Measurements from ENCODE around the gene CARD10. TPM values are rescaled to one million over a fixed set of nuclear protein-coding genes. Genes with fewer than 3 reads are reported as not detected.
A peak's percentile ranks its signal among the peaks of the same experiment; 100 is the strongest.
"Not testable (repeated sequence)": the region's sequence is repeated elsewhere in the genome, so short reads cannot be mapped to it uniquely, and the experiment has no call there.

Gene CARD10
- total RNA-seq, 5 donors from 2014 or later (not counting 1 experiment from before 2014, with no cell fraction given): 0.44 to 0.79 (median 0.52) TPM; not detected in 1

DNA sequence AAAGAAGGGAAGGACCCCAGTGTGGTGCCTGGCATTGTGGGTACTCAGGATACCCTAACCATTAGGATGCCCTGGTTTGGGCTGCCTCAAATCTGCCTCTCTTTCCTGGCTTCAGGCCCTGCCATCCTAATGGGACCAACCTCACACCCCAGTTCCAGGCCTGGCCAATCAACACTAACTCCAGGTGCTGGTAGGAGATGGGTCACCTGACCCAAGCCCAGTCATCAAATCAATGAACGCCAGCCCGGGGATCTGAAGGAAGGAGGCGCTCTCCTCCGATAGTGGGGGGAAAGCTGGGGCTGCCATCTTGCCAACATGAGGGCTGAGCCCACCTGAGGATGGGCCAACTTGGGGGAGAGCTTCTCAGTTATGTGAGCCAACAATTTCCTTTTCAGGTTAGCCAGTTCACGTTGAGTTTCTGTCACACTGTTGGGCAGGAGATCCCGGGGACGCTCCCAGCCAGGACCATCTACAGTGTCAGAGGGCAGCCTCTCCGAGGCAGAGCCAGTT is 45.7 kb downstream of the CARD10 start:
- Histone ChIP-seq H3K4me1 (ENCODE audit: control insufficient read depth in 1 of 2, extremely low read depth in 1 of 2, insufficient read depth in 2 of 2, low read length in 2 of 2) (peaks cover 0 to 4% of the 10 kb centered on the region in 2 experiments), H3K4me3 (ENCODE audit: control insufficient read depth in 1 of 2, extremely low read depth in 1 of 2, low read length in 1 of 2) (no peak overlapping the region), H3K27me3 (replicated peaks in 1 of 2; ENCODE audit: control insufficient read depth in 2 of 2, extremely low read depth in 1 of 2, insufficient read depth in 2 of 2, low read length in 1 of 2) (no peaks in the 10 kb centered on the region), H3K36me3 (ENCODE audit: control insufficient read depth in 2 of 2, extremely low read depth in 1 of 2, insufficient read depth in 1 of 2, low read length in 1 of 2) (peaks cover 46 to 91% of the 10 kb centered on the region in 2 donors), H3K9me3 (no peaks in the 10 kb centered on the region), H3K27ac (ENCODE audit: low read length) (no peak overlapping the region)
- Mint-ChIP-seq H3K27me3 (no peaks in the 10 kb centered on the region), H3K27ac (peak overlapping the region in 1 of 2 donors; percentile 34), H3K4me1 (peaks cover 4 to 16% (median 9%) of the 10 kb centered on the region in 3 donors), H3K4me3 (no peak overlapping the region), H3K9me3 (no peaks in the 10 kb centered on the region), H3K36me3 (peaks cover 43% of the 10 kb centered on the region)
- CTCF ChIA-PET: interaction anchor here (0.7 to 1.5 kb wide), 2 partner anchors 25 to 832 kb away, joined by 3 to 11 read pairs; no protein-coding TSS in a partner anchor
- 94% methylated on average over 8 of the region's 8 CpGs for WGBS (ENCODE audit: insufficient coverage)
- POLR2A ChIA-PET: interaction anchor here in 1 of 2 donors (0.6 kb wide), 1 partner anchor 55 kb away, joined by 5 read pairs; no protein-coding TSS in a partner anchor
- ATAC-seq (replicated peaks in 1 of 4) (no peak), DNase-seq (no peak)

DNA sequence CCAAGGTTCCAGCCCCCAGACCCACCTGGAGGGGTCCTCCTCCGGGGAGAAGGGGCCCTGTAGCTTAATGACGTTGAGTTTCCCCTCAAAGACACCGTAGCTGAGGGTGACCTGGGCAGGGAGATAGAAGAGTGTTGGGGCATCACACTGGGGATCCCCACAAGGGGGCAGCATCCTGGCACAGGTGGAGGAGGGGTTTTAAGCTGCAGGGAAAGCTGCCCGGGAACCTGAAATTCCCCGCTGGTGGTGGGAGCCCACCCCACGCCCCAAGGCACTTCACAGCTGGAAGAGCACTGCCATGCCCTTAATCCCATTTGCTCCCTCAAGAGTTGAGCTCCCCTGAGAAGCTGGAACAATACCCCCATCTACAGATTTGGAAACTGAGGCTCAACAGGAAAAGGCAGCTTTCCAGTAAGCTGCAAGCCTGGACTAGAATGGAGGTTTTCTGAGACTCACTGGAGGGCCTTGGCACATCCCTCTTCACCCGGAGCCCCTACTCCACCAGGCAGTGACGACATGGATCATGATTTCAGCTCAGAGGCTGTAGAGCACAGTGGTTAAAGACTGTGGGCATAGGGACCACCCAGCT is 46.7 kb downstream of the CARD10 start:
- no peaks in the 10 kb centered on the region for H3K9me3 ChIP-seq
- ATAC-seq (replicated peaks in 1 of 4): peak; percentile 52 to 64 (median 55)
- H3K27ac ChIP-seq (ENCODE audit: low read length): no peak overlapping the region
- H3K27me3 Mint-ChIP-seq: no peaks in the 10 kb centered on the region
- DNase-seq: peak in 26 of 35 experiments; percentile 7 to 67 (median 32)
- WGBS (ENCODE audit: insufficient coverage): 60% methylated on average over 2 of the region's 8 CpGs
- peaks cover 39 to 88% of the 10 kb centered on the region in 2 donors for H3K36me3 ChIP-seq (ENCODE audit: control insufficient read depth in 2 of 2, extremely low read depth in 1 of 2, insufficient read depth in 1 of 2, low read length in 1 of 2)
- H3K27ac Mint-ChIP-seq: peak overlapping the region in 1 of 2 donors; percentile 19
- H3K9me3 Mint-ChIP-seq: no peaks in the 10 kb centered on the region
- no peak overlapping the region for H3K4me3 ChIP-seq (ENCODE audit: control insufficient read depth in 1 of 2, extremely low read depth in 1 of 2, low read length in 1 of 2)
- peaks cover 8 to 16% (median 15%) of the 10 kb centered on the region in 3 donors for H3K4me1 Mint-ChIP-seq
- POLR2A ChIA-PET: no interaction called here
- peaks cover 45% of the 10 kb centered on the region for H3K36me3 Mint-ChIP-seq
- CTCF ChIA-PET: interaction anchor here (0.6 to 1.6 kb wide), 10 partner anchors 14 to 699 kb away, joined by 3 to 11 read pairs (median 4); partner anchors contain the start of gene MFNG (in 1 of the 2)
- peaks cover 0 to 4% of the 10 kb centered on the region in 2 experiments for H3K4me1 ChIP-seq (ENCODE audit: control insufficient read depth in 1 of 2, extremely low read depth in 1 of 2, insufficient read depth in 2 of 2, low read length in 2 of 2)
- no peaks in the 10 kb centered on the region for H3K27me3 ChIP-seq (replicated peaks in 1 of 2; ENCODE audit: control insufficient read depth in 2 of 2, extremely low read depth in 1 of 2, insufficient read depth in 2 of 2, low read length in 1 of 2)
- H3K4me3 Mint-ChIP-seq: no peak overlapping the region

DNA sequence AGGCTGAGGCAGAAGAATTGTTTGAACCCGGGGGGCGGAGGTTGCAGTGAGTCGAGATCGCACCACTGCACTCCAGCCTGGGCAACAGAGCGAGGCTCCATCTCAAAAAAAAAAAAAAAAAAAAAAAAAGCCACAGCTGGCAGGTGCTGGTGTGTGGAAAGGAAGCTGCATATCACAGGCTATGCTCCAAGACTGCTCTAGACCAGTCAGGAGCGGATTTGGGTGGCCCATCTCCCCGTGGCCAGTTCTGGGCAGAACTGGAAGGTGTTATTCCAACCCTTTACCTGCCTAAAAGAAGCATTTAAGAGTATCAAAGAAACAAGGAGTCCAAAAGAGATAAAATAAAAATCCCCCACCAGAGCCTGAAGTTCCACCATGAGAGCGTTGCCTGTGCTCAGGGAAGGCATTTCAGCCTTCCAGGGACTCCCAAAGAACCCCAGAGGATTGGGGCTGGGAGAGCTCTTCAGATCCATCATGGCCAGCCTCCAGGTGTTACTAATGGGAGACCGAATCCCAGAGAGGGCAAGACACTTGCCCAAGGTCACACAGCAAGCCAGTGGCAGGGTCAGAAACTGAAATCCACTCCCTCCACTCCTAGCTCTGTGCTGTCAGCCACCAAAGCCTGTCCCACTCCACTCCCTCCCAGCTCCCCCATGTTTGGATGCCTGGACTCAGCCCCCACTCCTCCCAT is 47.3 kb downstream of the CARD10 start:
- Mint-ChIP-seq H3K27ac (no peak overlapping the region), H3K36me3 (peaks cover 45% of the 10 kb centered on the region), H3K27me3 (no peaks in the 10 kb centered on the region), H3K9me3 (no peaks in the 10 kb centered on the region), H3K4me1 (peaks cover 8 to 17% (median 14%) of the 10 kb centered on the region in 3 donors), H3K4me3 (no peak overlapping the region)
- Histone ChIP-seq H3K36me3 (ENCODE audit: control insufficient read depth in 2 of 2, extremely low read depth in 1 of 2, insufficient read depth in 1 of 2, low read length in 1 of 2) (peaks cover 35 to 88% of the 10 kb centered on the region in 2 donors), H3K27me3 (replicated peaks in 1 of 2; ENCODE audit: control insufficient read depth in 2 of 2, extremely low read depth in 1 of 2, insufficient read depth in 2 of 2, low read length in 1 of 2) (no peaks in the 10 kb centered on the region), H3K4me1 (ENCODE audit: control insufficient read depth in 1 of 2, extremely low read depth in 1 of 2, insufficient read depth in 2 of 2, low read length in 2 of 2) (peaks cover 0 to 4% of the 10 kb centered on the region in 2 experiments), H3K9me3 (no peaks in the 10 kb centered on the region), H3K4me3 (ENCODE audit: control insufficient read depth in 1 of 2, extremely low read depth in 1 of 2, low read length in 1 of 2) (no peak overlapping the region), H3K27ac (ENCODE audit: low read length) (no peak overlapping the region)
- DNase-seq: no peak
- CTCF ChIA-PET: interaction anchor here (0.5 to 1.6 kb wide), 9 partner anchors 14 to 428 kb away, joined by 3 to 11 read pairs (median 6); partner anchors contain the start of gene MFNG (in 1 of the 2)
- POLR2A ChIA-PET: no interaction called here
- ATAC-seq (replicated peaks in 1 of 4): no peak
- 100% methylated on average over 3 of the region's 9 CpGs for WGBS (ENCODE audit: insufficient coverage)

DNA sequence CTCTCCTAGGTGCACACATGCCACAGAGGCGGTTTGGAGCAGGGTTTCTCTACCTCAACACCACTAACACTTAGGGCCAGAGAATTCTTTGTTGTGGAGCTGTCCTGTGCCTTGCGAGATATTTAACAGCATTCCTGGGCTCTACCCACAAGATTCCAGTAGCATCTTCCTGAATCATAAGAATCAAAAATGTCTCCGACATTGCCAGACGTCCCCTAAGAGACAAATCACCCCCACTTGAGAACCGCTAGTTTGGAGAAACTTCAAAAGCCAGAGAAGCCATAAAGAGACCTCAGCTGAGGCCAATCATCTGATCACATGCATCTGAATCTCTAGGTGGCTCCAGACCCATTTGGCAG is 49.1 kb downstream of the CARD10 start:
- Mint-ChIP-seq H3K27me3 (no peaks in the 10 kb centered on the region), H3K27ac (no peak overlapping the region), H3K4me3 (no peak overlapping the region), H3K4me1 (peaks cover 11 to 27% (median 14%) of the 10 kb centered on the region in 3 donors), H3K9me3 (no peaks in the 10 kb centered on the region), H3K36me3 (peaks cover 49% of the 10 kb centered on the region)
- no peak for DNase-seq
- Histone ChIP-seq H3K9me3 (no peaks in the 10 kb centered on the region), H3K27ac (ENCODE audit: low read length) (no peak overlapping the region), H3K27me3 (replicated peaks in 1 of 2; ENCODE audit: control insufficient read depth in 2 of 2, extremely low read depth in 1 of 2, insufficient read depth in 2 of 2, low read length in 1 of 2) (no peaks in the 10 kb centered on the region), H3K4me1 (ENCODE audit: control insufficient read depth in 1 of 2, extremely low read depth in 1 of 2, insufficient read depth in 2 of 2, low read length in 2 of 2) (peaks cover 0 to 4% of the 10 kb centered on the region in 2 experiments), H3K36me3 (ENCODE audit: control insufficient read depth in 2 of 2, extremely low read depth in 1 of 2, insufficient read depth in 1 of 2, low read length in 1 of 2) (peaks cover 39 to 85% of the 10 kb centered on the region in 2 donors), H3K4me3 (ENCODE audit: control insufficient read depth in 1 of 2, extremely low read depth in 1 of 2, low read length in 1 of 2) (no peak overlapping the region)
- WGBS (ENCODE audit: insufficient coverage): 84% methylated on average over 3 of the region's 5 CpGs
- POLR2A ChIA-PET: no interaction called here
- ATAC-seq (replicated peaks in 1 of 4): no peak
- CTCF ChIA-PET: interaction anchor here (0.5 to 0.6 kb wide), 2 partner anchors 123 to 467 kb away, joined by 6 to 13 read pairs; no protein-coding TSS in a partner anchor

DNA sequence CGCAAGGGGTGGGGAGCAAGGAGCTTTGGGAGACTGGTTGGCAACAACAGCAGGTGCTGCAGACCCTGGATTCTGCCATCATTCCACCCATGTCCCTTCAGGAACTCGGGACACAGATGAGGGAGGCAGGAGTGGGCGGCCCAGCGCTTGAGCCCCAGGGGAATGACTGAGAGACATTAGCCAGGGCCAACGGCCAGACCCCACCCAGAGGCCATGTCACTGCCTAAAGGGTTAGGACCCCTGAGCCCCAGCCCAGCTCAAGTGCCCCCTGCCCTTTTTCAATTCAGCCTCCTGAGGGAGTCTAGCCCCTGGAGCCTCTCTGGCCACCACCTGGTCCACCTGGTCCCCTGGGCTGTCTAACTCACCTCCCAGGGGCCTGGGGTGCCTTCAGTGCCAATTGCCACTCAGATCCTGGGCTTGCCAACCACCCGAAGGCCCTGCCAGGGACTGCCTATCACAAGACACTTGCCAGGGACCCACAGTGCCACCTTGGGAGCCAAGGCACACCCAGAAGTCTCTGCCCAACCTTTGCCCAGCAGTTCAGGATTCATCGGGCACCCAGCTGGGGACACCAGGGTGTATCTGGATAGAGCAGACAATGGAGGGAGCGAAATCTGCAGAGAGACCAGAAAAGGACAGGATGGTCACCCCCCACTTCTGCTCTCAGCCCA is 49.7 kb downstream of the CARD10 start:
- Mint-ChIP-seq H3K4me1 (peaks cover 10 to 32% (median 10%) of the 10 kb centered on the region in 3 donors), H3K27me3 (no peaks in the 10 kb centered on the region), H3K36me3 (peaks cover 45% of the 10 kb centered on the region), H3K9me3 (no peaks in the 10 kb centered on the region), H3K4me3 (no peak overlapping the region), H3K27ac (no peak overlapping the region)
- Histone ChIP-seq H3K9me3 (no peaks in the 10 kb centered on the region), H3K4me3 (ENCODE audit: control insufficient read depth in 1 of 2, extremely low read depth in 1 of 2, low read length in 1 of 2) (no peak overlapping the region), H3K27me3 (replicated peaks in 1 of 2; ENCODE audit: control insufficient read depth in 2 of 2, extremely low read depth in 1 of 2, insufficient read depth in 2 of 2, low read length in 1 of 2) (no peaks in the 10 kb centered on the region), H3K36me3 (ENCODE audit: control insufficient read depth in 2 of 2, extremely low read depth in 1 of 2, insufficient read depth in 1 of 2, low read length in 1 of 2) (peaks cover 35 to 80% of the 10 kb centered on the region in 2 donors), H3K4me1 (ENCODE audit: control insufficient read depth in 1 of 2, extremely low read depth in 1 of 2, insufficient read depth in 2 of 2, low read length in 2 of 2) (peaks cover 0 to 4% of the 10 kb centered on the region in 2 experiments), H3K27ac (ENCODE audit: low read length) (no peak overlapping the region)
- ChIA-PET POLR2A (interaction anchor here in 1 of 2 donors (0.6 kb wide), 1 partner anchor 16 kb away, joined by 3 read pairs; the partner anchor contains the start of gene MFNG), CTCF (interaction anchor here in 1 of 2 donors (0.5 kb wide), 1 partner anchor 467 kb away, joined by 6 read pairs; no protein-coding TSS in a partner anchor)
- DNase-seq: no peak
- ATAC-seq (replicated peaks in 1 of 4): no peak
- 100% methylated on average over 5 of the region's 8 CpGs for WGBS (ENCODE audit: insufficient coverage)

DNA sequence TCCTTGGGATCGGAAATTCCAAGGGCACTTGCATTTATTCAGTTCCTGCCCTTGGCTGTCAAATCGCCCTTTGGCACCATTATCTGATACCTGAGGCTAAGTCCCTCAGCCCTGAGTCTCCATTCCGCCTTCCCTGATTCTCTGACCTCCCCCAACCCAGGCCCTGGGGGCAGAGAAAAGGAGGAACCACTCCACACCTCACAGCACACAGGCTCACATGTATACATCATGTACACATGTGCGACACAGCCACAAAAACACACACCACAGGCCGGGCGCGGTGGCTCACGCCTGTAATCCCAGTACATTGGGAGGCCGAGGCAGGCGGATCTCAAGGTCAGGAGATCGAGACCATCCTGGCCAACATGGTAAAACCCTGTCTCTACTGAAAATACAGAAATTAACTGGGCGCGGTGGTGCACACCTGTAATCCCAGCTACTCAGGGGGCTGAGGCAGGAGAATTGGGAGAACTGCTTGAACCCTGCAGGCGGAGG is 51.0 kb downstream of the CARD10 start:
- DNase-seq; ATAC-seq (replicated peaks in 1 of 4); H3K4me3 Mint-ChIP-seq; H3K9me3 Mint-ChIP-seq; H3K4me1 ChIP-seq (ENCODE audit: control insufficient read depth in 1 of 2, extremely low read depth in 1 of 2, insufficient read depth in 2 of 2, low read length in 2 of 2); H3K27ac Mint-ChIP-seq; POLR2A ChIA-PET; H3K4me3 ChIP-seq (ENCODE audit: control insufficient read depth in 1 of 2, extremely low read depth in 1 of 2, low read length in 1 of 2); H3K27ac ChIP-seq (ENCODE audit: low read length); CTCF ChIA-PET; H3K27me3 Mint-ChIP-seq; H3K9me3 ChIP-seq; H3K27me3 ChIP-seq (replicated peaks in 1 of 2; ENCODE audit: control insufficient read depth in 2 of 2, extremely low read depth in 1 of 2, insufficient read depth in 2 of 2, low read length in 1 of 2): not testable (repeated sequence)
- peaks cover 46% of the 10 kb centered on the region for H3K36me3 Mint-ChIP-seq
- H3K36me3 ChIP-seq (ENCODE audit: control insufficient read depth in 2 of 2, extremely low read depth in 1 of 2, insufficient read depth in 1 of 2, low read length in 1 of 2): peaks cover 29 to 67% of the 10 kb centered on the region in 2 donors
- H3K4me1 Mint-ChIP-seq: peaks cover 7 to 32% (median 10%) of the 10 kb centered on the region in 3 donors
- 95% methylated on average over 11 of the region's 14 CpGs for WGBS (ENCODE audit: insufficient coverage)

Measured in T-cell (primary cell).